ENCODE results near the gene GAL3ST2. TPM values are rescaled to one million over a fixed set of nuclear protein-coding genes. Genes with fewer than 3 reads are reported as not detected.

The GAL3ST2 gene
- total and polyA plus RNA-seq, 2 of the 8 experiments (the other 6 are each of a cell fraction or from before 2014, with no cell fraction given): not detected

DNA sequence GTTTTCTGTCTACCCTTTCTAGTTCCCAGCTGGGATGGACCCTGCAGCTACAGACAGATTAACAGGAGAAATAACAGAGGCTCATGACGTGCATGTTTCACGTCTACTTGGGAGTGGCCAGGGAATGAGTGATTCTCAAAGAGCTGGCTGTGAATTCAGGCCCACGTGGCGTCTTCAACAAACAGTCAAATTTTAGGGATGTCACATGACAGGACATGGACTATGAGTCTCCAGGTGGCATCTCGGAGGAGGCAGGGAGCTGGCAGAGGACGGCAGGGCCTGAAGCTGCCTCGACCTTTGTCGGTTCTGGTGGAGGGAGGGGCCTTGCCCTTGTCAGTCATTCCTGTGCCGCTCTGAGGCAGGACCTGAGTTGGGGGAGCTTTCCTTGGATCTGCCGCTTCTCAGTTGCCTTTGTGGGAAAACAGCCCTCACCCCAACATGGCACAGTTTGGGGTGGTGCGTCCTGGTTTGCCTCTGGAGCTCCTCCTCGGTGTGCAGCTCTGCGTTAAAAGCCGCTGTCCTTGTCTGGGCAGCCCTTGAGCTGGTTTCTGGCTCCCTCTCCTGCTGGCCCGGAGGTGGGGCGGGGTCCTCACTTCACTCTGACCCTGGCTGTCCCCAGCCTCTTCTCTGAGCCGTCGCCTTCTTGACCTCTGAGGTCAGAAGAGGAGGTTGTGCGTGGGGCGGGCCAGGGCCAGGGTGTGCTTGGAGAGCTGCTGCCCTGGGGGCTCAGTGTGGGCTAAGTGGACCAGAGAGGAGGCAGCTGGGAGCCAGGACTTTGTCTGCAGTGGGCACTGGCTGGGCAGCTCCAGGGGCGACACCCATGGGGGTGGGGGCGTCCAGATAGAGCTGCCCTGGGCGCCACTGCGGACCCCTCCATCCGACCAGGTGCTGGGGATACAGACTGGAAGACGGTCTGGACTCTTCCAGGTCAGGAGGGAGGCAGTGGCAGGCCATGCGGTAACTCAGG, 12.1 kb upstream of the GAL3ST2 start:
- Histone ChIP-seq H2AK5ac (ENCODE audit: low read depth, low read length) (no peak overlapping the region), H3K36me3 (ENCODE audit: control insufficient read depth in 2 of 4, insufficient read depth in 4 of 4, low read length in 3 of 4) (no peaks in the 10 kb centered on the region), H3K4ac (replicated peaks; ENCODE audit: insufficient read length, low read depth, low read length) (no peak overlapping the region), H3K4me3 (ENCODE audit: extremely low read depth in 1 of 4, insufficient read depth in 2 of 4, low read depth in 3 of 4, low read length in 4 of 4) (no peak overlapping the region), H2BK5ac (ENCODE audit: low read depth, low read length) (no peak overlapping the region), H4K8ac (ENCODE audit: extremely low read depth, insufficient read depth, low read length) (peak overlapping the region; percentile 11; the same call in 1 of the 2 replicates), H3K27me3 (replicated peaks in 1 of 4; ENCODE audit: control insufficient read depth in 3 of 4, extremely low read depth in 1 of 4, insufficient read depth in 3 of 4, low read length in 3 of 4) (no peaks in the 10 kb centered on the region), H2BK12ac (ENCODE audit: low read depth, low read length) (no peak overlapping the region), H2AFZ (ENCODE audit: low read length) (no peak overlapping the region), H2BK15ac (ENCODE audit: low read length) (no peak overlapping the region; the same call in 1 of the 2 replicates), H4K20me1 (replicated peaks in 1 of 2; ENCODE audit: control insufficient read depth in 1 of 2, insufficient read depth in 2 of 2, low read length in 2 of 2) (peaks cover 0 to 2% of the 10 kb centered on the region in 2 experiments), H3K56ac (replicated peaks; ENCODE audit: insufficient read length, low read depth, low read length) (no peak overlapping the region), H3K23ac (ENCODE audit: insufficient read length) (no peak overlapping the region), H3K23me2 (ENCODE audit: low read depth, low read length) (no peaks in the 10 kb centered on the region), H3K9ac (replicated peaks in 1 of 4; ENCODE audit: extremely low read depth in 1 of 4, low read depth in 3 of 4, low read length in 3 of 4) (no peak overlapping the region), H2BK20ac (ENCODE audit: low read length) (no peak overlapping the region), H3K9me3 (ENCODE audit: insufficient read depth in 2 of 2, low read depth in 1 of 2, low read length in 1 of 2) (peaks cover 6 to 8% of the 10 kb centered on the region in 2 experiments; a peak in 3 of 4 replicates), H3K4me1 (replicated peaks in 1 of 4; ENCODE audit: control insufficient read depth in 3 of 4, insufficient read depth in 4 of 4, low read length in 3 of 4) (peaks cover 0 to 9% (median 2%) of the 10 kb centered on the region in 4 experiments; a peak in 3 of 7 replicates), H3K27ac (ENCODE audit: low read depth, low read length) (no peak overlapping the region), H3K18ac (ENCODE audit: extremely low read depth, low read length) (peak overlapping the region; percentile 75), H4K5ac (ENCODE audit: insufficient read length, low read depth, low read length) (no peak overlapping the region), H3K4me2 (ENCODE audit: insufficient read depth in 1 of 2, low read depth in 2 of 2, low read length in 2 of 2) (no peak overlapping the region; a peak in 1 of 4 replicates), H4K91ac (replicated peaks; ENCODE audit: insufficient read length, low read length) (no peak overlapping the region), H3K79me2 (ENCODE audit: control insufficient read depth in 1 of 2, insufficient read depth in 2 of 2, low read length in 2 of 2) (no peaks in the 10 kb centered on the region), H2BK120ac (replicated peaks; ENCODE audit: low read depth, low read length) (no peak overlapping the region), H3K14ac (ENCODE audit: insufficient read length) (no peak overlapping the region), H3K79me1 (ENCODE audit: low read depth, low read length) (no peaks in the 10 kb centered on the region; the same call in 1 of the 2 replicates)
- ChIA-PET POLR2A (ENCODE audit: partially characterized antibody) (interaction anchor here (1.0 to 1.1 kb wide), 2 partner anchors 12 to 63 kb away, joined by 3 to 5 read pairs; partner anchors contain the start of genes GAL3ST2 and ING5), CTCF (ENCODE audit: partially characterized antibody) (interaction anchor here (0.8 to 2.0 kb wide), 5 partner anchors 8 to 114 kb away, joined by 3 to 11 read pairs (median 5); partner anchors contain the start of gene D2HGDH)
- WGBS, 2 experiments (ENCODE audit: extremely low coverage in 1 of 2, insufficient coverage in 1 of 2, insufficient read length in 1 of 2, insufficient replicate concordance in 2 of 2, low coverage in 1 of 2, low lambda C conversion rate in 2 of 2, missing lambda C conversion rate in 1 of 2): 80% methylated on average over 27 of the region's 27 CpGs; no CpG with 5 or more reads in 1 of the 2 experiments
- DNase-seq (ENCODE audit: low read depth in 1 of 2, low spot score in 2 of 2) (peak in 1 of 2 experiments; percentile 57), FAIRE-seq (no peak)
- no peak for TF ChIP-seq PHF8 (conservative IDR thresholded peaks at IDR 0.05; ENCODE audit: low read depth, low read length)
- TF ChIP-seq, protein P1, sequence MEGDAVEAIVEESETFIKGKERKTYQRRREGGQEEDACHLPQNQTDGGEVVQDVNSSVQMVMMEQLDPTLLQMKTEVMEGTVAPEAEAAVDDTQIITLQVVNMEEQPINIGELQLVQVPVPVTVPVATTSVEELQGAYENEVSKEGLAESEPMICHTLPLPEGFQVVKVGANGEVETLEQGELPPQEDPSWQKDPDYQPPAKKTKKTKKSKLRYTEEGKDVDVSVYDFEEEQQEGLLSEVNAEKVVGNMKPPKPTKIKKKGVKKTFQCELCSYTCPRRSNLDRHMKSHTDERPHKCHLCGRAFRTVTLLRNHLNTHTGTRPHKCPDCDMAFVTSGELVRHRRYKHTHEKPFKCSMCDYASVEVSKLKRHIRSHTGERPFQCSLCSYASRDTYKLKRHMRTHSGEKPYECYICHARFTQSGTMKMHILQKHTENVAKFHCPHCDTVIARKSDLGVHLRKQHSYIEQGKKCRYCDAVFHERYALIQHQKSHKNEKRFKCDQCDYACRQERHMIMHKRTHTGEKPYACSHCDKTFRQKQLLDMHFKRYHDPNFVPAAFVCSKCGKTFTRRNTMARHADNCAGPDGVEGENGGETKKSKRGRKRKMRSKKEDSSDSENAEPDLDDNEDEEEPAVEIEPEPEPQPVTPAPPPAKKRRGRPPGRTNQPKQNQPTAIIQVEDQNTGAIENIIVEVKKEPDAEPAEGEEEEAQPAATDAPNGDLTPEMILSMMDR (IDR thresholded peaks at IDR 0.05; ENCODE audit: control extremely low read depth in 1 of 3, insufficient read depth in 1 of 3, low read depth in 1 of 3, low read length in 3 of 3): peak in 1 of 3 experiments; percentile 19; a peak in 1 of 4 replicates
- TF ChIP-seq RAD21 (IDR thresholded peaks at IDR 0.05 in 1 of 2, conservative IDR thresholded peaks at IDR 0.05 in 1 of 2; ENCODE audit: low read depth in 2 of 2, low read length in 2 of 2): peak; percentile 39 to 54; a peak in 3 of 4 replicates
- TF ChIP-seq FOSL1 (IDR thresholded peaks at IDR 0.05; ENCODE audit: insufficient read depth, low read depth, low read length): no peak
- TF ChIP-seq CEBPB (IDR thresholded peaks at IDR 0.05; ENCODE audit: low read depth, low read length): no peak
- no peak for TF ChIP-seq GTF2F1 (IDR thresholded peaks at IDR 0.05; ENCODE audit: borderline replicate concordance, low read depth, low read length)

Data from H1 (cell line).